ENCODE data around the gene COLEC12.

- no peak for TF ChIP-seq POLR2A (IDR thresholded peaks at IDR 0.05)
- no peak for TF ChIP-seq CTCF (IDR thresholded peaks at IDR 0.05)
Observed at GRCh38 chr18:433298-433697, 67.2 kb downstream of the COLEC12 start.
